ENCODE data around the gene SLC22A16. TPM values are rescaled to one million over a fixed set of nuclear protein-coding genes. Genes with fewer than 3 reads are reported as not detected.

The SLC22A16 gene
- total RNA-seq, 2 donors from 2014 or later, result not detected

DNA sequence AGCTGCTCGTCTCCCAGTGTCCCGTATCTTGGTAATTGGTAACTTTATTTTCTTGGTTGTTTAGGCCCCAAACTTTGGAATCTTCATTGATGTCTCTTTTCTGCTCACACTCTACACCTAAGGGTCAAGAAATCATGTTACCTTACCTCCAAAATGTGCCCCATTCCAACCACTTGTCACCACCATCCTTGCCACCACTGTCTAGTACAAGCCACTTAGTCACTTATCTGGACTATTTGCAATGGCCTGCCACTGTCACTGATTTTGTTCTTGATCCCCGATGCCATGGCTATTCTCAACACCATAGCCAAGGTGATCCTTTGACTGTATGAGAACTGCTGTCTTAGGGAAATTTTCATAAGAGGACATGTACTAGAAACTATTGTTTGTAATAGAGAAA is 46.0 kb upstream of the SLC22A16 start:
- no peaks in the 10 kb centered on the region for H3K27me3 ChIP-seq
- H3K9me3 ChIP-seq, result no peaks in the 10 kb centered on the region
- no peak overlapping the region for H3K27ac ChIP-seq
- WGBS, 2 donors, result 75 to 86% methylated on average over 3 of the region's 3 CpGs
- ATAC-seq (no peak), DNase-seq (no peak)
- TF ChIP-seq, protein P1, sequence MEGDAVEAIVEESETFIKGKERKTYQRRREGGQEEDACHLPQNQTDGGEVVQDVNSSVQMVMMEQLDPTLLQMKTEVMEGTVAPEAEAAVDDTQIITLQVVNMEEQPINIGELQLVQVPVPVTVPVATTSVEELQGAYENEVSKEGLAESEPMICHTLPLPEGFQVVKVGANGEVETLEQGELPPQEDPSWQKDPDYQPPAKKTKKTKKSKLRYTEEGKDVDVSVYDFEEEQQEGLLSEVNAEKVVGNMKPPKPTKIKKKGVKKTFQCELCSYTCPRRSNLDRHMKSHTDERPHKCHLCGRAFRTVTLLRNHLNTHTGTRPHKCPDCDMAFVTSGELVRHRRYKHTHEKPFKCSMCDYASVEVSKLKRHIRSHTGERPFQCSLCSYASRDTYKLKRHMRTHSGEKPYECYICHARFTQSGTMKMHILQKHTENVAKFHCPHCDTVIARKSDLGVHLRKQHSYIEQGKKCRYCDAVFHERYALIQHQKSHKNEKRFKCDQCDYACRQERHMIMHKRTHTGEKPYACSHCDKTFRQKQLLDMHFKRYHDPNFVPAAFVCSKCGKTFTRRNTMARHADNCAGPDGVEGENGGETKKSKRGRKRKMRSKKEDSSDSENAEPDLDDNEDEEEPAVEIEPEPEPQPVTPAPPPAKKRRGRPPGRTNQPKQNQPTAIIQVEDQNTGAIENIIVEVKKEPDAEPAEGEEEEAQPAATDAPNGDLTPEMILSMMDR (IDR thresholded peaks at IDR 0.05), result no peak
- TF ChIP-seq POLR2A (IDR thresholded peaks at IDR 0.05), result no peak
- peaks cover 3% of the 10 kb centered on the region for H3K4me1 ChIP-seq
- no peak overlapping the region for H3K4me3 ChIP-seq
- H3K36me3 ChIP-seq (replicated peaks in 1 of 2; ENCODE audit: insufficient read depth in 1 of 2, low read depth in 2 of 2), result no peaks in the 10 kb centered on the region
- intact Hi-C loops (cut with DNase I), result no loop called here

DNA sequence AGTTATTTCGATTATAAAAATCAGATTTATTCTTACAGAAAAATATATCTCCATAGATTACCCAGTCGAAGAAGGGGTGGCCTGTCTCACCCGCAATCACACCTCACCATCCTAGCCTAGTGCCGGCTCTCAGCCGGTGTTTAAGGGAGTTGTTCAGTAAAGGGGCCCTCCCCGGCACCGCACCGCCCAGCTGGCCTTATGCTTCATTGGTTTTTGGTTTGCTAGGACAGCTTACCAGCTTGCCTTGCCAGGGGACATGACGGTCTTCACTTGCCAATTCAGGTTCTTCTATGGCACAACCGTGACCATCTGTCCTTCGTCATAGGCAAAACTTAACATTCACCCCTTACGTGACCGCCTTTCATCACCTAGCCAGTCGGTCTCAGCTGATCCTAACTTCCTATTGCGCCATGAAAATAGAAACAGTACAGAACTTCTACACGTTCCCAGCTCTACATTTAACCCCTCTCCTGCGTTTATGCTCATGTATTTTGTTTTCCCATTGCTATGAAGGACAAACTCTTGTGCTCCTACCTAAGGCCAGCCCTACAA is 44.7 kb upstream of the SLC22A16 start:
- TF ChIP-seq, protein P1 (IDR thresholded peaks at IDR 0.05), result no peak
- no peak for TF ChIP-seq POLR2A (IDR thresholded peaks at IDR 0.05)
- WGBS, 2 donors, result 81 to 85% methylated on average over 17 of the region's 17 CpGs
- Histone ChIP-seq H3K4me1 (peaks cover 11% of the 10 kb centered on the region), H3K4me3 (no peak overlapping the region), H3K27me3 (no peaks in the 10 kb centered on the region), H3K9me3 (no peaks in the 10 kb centered on the region), H3K27ac (no peak overlapping the region), H3K36me3 (replicated peaks in 1 of 2; ENCODE audit: insufficient read depth in 1 of 2, low read depth in 2 of 2) (no peaks in the 10 kb centered on the region)
- intact Hi-C loops (cut with DNase I), result no loop called here
- no peak for ATAC-seq
- no peak for DNase-seq

DNA sequence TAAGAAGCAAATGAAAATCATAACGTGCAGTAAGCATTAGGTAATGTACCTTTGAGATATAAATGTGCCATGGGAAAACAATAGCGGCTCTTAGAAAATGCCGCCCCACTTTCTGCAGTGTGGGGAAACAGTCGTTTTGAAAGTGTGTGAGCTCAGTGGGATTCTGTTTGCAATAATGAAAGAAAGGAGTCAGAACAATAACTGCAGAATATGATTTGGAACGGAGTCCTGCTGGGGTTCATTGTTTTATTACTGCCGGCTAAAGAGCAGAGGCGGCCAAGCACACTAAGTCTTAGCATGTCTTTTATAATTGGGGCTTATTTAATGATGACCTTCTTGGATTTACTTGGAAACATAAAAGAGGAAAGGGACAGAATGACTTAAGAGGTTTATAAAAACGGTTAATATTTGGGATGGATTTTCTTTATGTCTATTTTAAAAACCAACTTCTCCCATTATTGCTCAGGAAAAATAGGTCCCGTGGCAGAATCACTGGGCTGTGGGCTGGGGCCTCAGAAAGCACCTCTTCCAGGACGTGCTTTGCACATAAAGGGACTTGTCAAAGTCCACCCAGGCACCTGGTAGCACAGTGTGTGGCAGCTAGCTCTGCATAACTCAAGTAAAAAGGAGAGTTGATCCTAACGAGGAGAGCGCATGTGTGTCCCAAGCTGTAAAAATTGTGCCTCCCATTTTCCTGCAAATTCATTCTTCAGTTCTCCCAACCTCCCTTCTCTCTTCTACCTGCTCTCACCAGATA is 44.0 kb upstream of the SLC22A16 start:
- Histone ChIP-seq H3K36me3 (replicated peaks in 1 of 2; ENCODE audit: insufficient read depth in 1 of 2, low read depth in 2 of 2) (no peaks in the 10 kb centered on the region), H3K27ac (no peak overlapping the region), H3K27me3 (no peaks in the 10 kb centered on the region), H3K9me3 (no peaks in the 10 kb centered on the region), H3K4me3 (no peak overlapping the region), H3K4me1 (peaks cover 11% of the 10 kb centered on the region)
- no peak for ATAC-seq
- intact Hi-C loops (cut with DNase I), result no loop called here
- 76 to 79% methylated on average over 12 of the region's 12 CpGs for WGBS, 2 donors
- no peak for DNase-seq
- no peak for TF ChIP-seq POLR2A (IDR thresholded peaks at IDR 0.05)
- TF ChIP-seq, protein P1 (IDR thresholded peaks at IDR 0.05), result no peak

DNA sequence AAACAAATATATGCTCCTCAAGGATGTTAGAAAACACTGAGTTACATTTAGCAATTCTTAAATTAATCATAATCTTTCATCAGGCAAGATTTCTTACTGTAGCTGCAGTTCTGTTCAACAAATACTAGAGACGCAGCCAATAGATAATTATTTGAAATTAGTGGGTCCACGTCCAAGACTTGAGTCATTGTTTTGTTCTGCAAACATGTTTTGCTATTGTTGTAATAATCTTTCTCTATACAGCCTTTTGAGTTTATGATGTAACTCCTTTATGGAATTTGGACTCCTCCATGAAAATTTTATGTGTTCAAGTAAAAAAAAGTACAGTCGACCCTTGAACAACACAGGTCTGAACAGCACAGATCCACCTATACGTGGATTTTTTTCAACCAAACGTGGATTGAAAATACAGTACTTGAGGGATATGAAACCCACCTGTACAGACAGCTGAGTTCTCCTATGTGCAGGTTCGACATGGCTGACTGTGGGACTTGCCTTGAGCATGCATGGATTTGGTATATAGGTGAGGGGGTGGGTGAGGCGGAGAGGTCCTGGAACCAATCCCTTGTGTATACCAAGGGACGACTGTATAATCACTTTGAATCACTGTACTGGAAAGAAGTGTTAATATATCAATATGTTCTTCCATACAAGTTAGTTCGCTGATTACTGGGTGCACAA is 41.3 kb upstream of the SLC22A16 start:
- Histone ChIP-seq H3K4me1 (peaks cover 17% of the 10 kb centered on the region), H3K27me3 (no peaks in the 10 kb centered on the region), H3K36me3 (replicated peaks in 1 of 2; ENCODE audit: insufficient read depth in 1 of 2, low read depth in 2 of 2) (no peaks in the 10 kb centered on the region), H3K9me3 (no peaks in the 10 kb centered on the region), H3K4me3 (no peak overlapping the region), H3K27ac (no peak overlapping the region)
- DNase-seq, result no peak
- ATAC-seq, result no peak
- WGBS, 2 donors, result 54 to 56% methylated on average over 9 of the region's 9 CpGs
- TF ChIP-seq POLR2A (IDR thresholded peaks at IDR 0.05), result no peak
- TF ChIP-seq, protein P1 (IDR thresholded peaks at IDR 0.05), result no peak
- intact Hi-C loops (cut with DNase I), result no loop called here
